Neural crest cell (in vitro differentiated cells): ENCODE measurements around the gene ZNF438. TPM values are rescaled to one million over a fixed set of nuclear protein-coding genes. Genes with fewer than 3 reads are reported as not detected.
"Not testable (repeated sequence)": the region's sequence is repeated elsewhere in the genome, so short reads cannot be mapped to it uniquely, and the experiment has no call there.

Experiments
- DNase-seq: peaks from one replicate; pipeline ENCODE4 v3.0.0; 2021; ENCODE audit warnings: low read depth, mixed read lengths, low spot score
- H3K27ac Mint-ChIP-seq: one replicate; pipeline ENCODE4 v1.8.0; 2021; ENCODE audit warnings: mild to moderate bottlenecking, mixed read lengths; ENCODE audit not compliant: unreplicated experiment
- H3K27me3 Mint-ChIP-seq: 2 replicates; pipeline ENCODE4 v1.8.0; 2021; ENCODE audit warnings: low read depth, mild to moderate bottlenecking, mixed read lengths
- H3K36me3 Mint-ChIP-seq: 2 replicates; pipeline ENCODE4 v1.8.0; 2021; ENCODE audit warnings: low read depth, mild to moderate bottlenecking, mixed read lengths
- H3K4me1 Mint-ChIP-seq: 2 replicates; pipeline ENCODE4 v1.8.0; 2021; ENCODE audit warnings: mixed read lengths
- H3K4me3 Mint-ChIP-seq: one replicate; pipeline ENCODE4 v1.8.0; 2021; ENCODE audit warnings: mild to moderate bottlenecking, mixed read lengths
- H3K9me3 Mint-ChIP-seq: 2 replicates; pipeline ENCODE4 v1.8.0; 2021; ENCODE audit warnings: mixed read lengths
- CTCF ChIP-seq: fragments of 200-600 bp; sonication (generic); conservative IDR thresholded peaks from 2 replicates; pipeline ENCODE4 v1.5.0; 2021; ENCODE audit warnings: antibody characterized with exemption, mild to moderate bottlenecking
- total RNA-seq: library from RNA; stranded (reverse); gene quantifications from 2 replicates; pipeline ENCODE4 v1.2.1, GENCODE V29; 2021

The ZNF438 gene
- total RNA-seq, 1 donor from 2014 or later: 3.5 TPM

DNA sequence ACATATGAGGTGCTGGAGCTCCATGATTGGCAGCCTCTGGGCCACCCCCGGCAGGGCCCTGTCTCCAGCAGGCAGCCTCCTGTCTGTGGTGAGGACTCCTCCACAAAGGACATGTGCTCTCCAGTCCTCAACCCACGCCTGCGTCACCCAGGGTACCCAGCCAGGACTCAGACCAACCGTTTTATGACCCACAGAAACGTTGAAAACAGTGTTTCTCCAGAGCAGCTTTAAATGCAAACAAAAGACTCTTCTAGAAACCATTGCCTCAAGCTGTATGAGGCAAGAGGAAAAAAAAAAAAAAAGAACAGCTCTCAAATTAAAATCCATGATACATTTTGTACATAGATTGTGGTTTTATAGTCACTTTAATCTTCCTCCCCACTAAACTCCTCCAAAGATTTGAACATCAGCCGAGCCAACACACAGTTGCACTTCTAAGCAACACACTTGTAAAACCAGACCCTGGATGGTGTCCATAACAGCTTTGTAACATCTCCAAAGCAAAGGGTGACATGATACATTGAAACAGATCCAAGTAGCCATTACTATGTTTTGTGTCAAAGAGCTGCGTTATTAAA lies 227.1 kb downstream of the ZNF438 start:
- Mint-ChIP-seq H3K4me1 (peaks cover 6% of the 10 kb centered on the region), H3K27ac (no peak overlapping the region), H3K9me3 (peaks cover 2% of the 10 kb centered on the region), H3K4me3 (no peak overlapping the region), H3K27me3 (no peaks in the 10 kb centered on the region), H3K36me3 (no peaks in the 10 kb centered on the region)
- TF ChIP-seq CTCF: no peak
- no peak for DNase-seq

- no peak overlapping the region for H3K27ac Mint-ChIP-seq
- H3K27me3 Mint-ChIP-seq: no peaks in the 10 kb centered on the region
- no peak for TF ChIP-seq CTCF
- H3K4me3 Mint-ChIP-seq: no peak overlapping the region
- H3K4me1 Mint-ChIP-seq: peaks cover 9% of the 10 kb centered on the region
- H3K36me3 Mint-ChIP-seq: no peaks in the 10 kb centered on the region
- H3K9me3 Mint-ChIP-seq: peaks cover 2% of the 10 kb centered on the region
- DNase-seq: no peak
Observed at GRCh38 chr10:30803892-30804322, 227.8 kb downstream of the ZNF438 start.

- no peaks in the 10 kb centered on the region for H3K36me3 Mint-ChIP-seq
- peaks cover 2% of the 10 kb centered on the region for H3K9me3 Mint-ChIP-seq
- no peaks in the 10 kb centered on the region for H3K27me3 Mint-ChIP-seq
- no peak overlapping the region for H3K4me3 Mint-ChIP-seq
- TF ChIP-seq CTCF: no peak
- no peak overlapping the region for H3K27ac Mint-ChIP-seq
- peaks cover 9% of the 10 kb centered on the region for H3K4me1 Mint-ChIP-seq
- DNase-seq: no peak
Observed at GRCh38 chr10:30803058-30803457, 228.6 kb downstream of the ZNF438 start.

GRCh38 chr10:30800368-30800767 lies 231.3 kb downstream of the ZNF438 start:
- Mint-ChIP-seq H3K9me3 (peaks cover 2% of the 10 kb centered on the region), H3K27ac (no peak overlapping the region)

DNA sequence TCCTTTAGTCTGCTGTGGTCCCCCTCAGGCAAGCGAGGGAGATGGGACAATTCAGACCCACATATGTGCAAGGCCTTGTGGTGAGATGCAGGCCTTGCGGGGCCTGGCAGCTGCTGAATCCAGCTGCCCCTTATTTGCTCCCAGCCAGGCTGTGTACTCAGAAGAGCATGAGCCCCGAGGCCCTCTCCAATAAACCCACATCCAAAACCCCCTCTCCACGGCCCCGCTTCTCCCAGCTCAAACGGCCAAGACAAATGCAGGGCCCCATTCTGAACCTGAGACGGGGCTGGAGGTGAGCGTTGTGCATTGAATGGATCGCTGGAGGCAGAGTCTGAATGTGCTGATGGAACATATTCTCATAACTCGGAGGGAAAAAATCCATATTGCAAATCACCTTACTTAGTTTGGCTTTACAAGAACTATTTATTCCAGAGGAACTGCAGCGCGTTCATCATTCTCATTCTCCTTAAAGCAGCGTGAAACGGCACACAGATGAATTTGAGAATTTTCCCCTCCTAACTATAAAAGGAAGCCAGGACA lies 232.9 kb downstream of the ZNF438 start:
- Mint-ChIP-seq H3K4me3 (no peak overlapping the region), H3K27ac (no peak overlapping the region), H3K36me3 (no peaks in the 10 kb centered on the region), H3K27me3 (no peaks in the 10 kb centered on the region), H3K4me1 (peaks cover 3% of the 10 kb centered on the region), H3K9me3 (peaks cover 3% of the 10 kb centered on the region)
- TF ChIP-seq CTCF: no peak
- DNase-seq: no peak

More at GRCh38 chr10:30800368-30800767, 231.3 kb downstream of the ZNF438 start:
- no peaks in the 10 kb centered on the region for H3K27me3 Mint-ChIP-seq
- DNase-seq: no peak
- no peaks in the 10 kb centered on the region for H3K36me3 Mint-ChIP-seq
- TF ChIP-seq CTCF: no peak
- H3K4me3 Mint-ChIP-seq: no peak overlapping the region
- H3K4me1 Mint-ChIP-seq: peaks cover 9% of the 10 kb centered on the region

DNA sequence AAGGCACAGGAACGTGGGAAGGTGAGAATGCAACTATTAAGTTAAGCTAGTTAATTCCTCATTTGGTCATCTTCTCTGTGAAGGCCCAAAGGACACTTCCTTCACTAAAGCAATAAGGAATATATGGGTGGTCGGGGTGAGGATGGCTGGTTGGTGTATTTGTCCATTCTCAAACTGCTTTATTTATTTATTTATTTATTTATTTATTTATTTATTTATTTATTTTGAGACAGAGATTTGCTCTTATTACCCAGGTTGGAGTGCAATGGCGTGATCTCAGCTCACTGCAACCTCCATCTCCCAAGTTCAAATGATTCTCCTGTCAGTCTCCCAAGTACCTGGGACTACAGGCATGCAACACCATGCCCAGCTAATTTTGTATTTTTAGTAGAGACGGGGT lies 236.6 kb downstream of the ZNF438 start:
- H3K4me3 Mint-ChIP-seq, H3K27me3 Mint-ChIP-seq, H3K27ac Mint-ChIP-seq, DNase-seq, H3K9me3 Mint-ChIP-seq, H3K36me3 Mint-ChIP-seq: not testable (repeated sequence)
- H3K4me1 Mint-ChIP-seq: peaks cover 21% of the 10 kb centered on the region
